ENCODE data around the gene MUC4. TPM values are rescaled to one million over a fixed set of nuclear protein-coding genes. Genes with fewer than 3 reads are reported as not detected.

MUC4 gene
- total and polyA plus RNA-seq, 9 of the 15 experiments (the other 6 are each of a cell fraction or from before 2014, with no cell fraction given), result under 0.01 to 0.21 (median 0.10) TPM; not detected in 4

DNA sequence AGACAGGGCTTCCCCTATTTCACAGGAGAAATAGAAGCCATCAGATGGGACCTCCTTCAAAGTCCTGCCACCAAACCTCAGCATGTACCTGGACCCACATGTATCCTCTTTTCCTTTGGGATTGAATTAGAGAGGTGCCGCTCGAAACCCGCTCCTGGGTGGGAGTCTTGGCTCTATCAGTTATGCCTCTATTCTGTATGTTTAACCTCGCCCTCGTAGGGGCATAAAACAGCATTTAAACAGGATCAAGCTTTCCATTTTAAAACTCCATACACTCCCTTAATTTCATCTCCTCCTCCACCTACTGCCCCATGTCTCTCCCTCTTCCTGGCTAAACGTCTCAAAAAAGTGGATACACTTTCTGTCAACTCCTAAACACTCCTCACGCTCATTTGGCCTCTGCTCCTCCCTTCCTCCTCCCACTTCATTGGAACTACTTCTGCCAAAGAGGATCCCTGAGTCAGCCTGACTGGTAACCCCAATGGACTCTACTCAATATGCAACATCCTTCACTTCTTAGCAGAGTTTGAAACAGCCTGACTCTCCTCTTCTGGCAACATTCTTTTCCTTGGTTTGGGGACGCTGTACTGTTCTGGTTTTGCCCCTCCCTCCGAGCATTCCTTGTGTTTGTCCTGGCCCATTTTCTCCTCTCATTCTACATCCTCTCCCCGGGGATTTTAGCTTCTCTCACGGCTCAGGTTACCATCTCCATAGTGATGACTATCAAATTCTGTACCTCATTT is 114.0 kb downstream of the MUC4 start (continued):
- TF ChIP-seq, protein P1, sequence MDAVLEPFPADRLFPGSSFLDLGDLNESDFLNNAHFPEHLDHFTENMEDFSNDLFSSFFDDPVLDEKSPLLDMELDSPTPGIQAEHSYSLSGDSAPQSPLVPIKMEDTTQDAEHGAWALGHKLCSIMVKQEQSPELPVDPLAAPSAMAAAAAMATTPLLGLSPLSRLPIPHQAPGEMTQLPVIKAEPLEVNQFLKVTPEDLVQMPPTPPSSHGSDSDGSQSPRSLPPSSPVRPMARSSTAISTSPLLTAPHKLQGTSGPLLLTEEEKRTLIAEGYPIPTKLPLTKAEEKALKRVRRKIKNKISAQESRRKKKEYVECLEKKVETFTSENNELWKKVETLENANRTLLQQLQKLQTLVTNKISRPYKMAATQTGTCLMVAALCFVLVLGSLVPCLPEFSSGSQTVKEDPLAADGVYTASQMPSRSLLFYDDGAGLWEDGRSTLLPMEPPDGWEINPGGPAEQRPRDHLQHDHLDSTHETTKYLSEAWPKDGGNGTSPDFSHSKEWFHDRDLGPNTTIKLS (IDR thresholded peaks at IDR 0.05; ENCODE audit: borderline replicate concordance, low read depth), result no peak
- TF ChIP-seq ZBED1 (IDR thresholded peaks at IDR 0.05) (no peak), MXI1 (IDR thresholded peaks at IDR 0.05; ENCODE audit: low read depth, low read length) (no peak), ZNF668 (CRISPR knock-in tag; IDR thresholded peaks at IDR 0.05) (no peak), NUFIP1 (IDR thresholded peaks at IDR 0.05; ENCODE audit: partially characterized antibody) (peak; percentile 76), XRCC4 (IDR thresholded peaks at IDR 0.05; ENCODE audit: extremely low read depth, insufficient read depth, insufficient read length) (no peak), DACH1 (IDR thresholded peaks at IDR 0.05; ENCODE audit: partially characterized antibody) (no peak), ZNF551 (CRISPR knock-in tag; IDR thresholded peaks at IDR 0.05) (no peak), ZNF274 (IDR thresholded peaks at IDR 0.05; ENCODE audit: borderline replicate concordance, low read depth, low read length) (no peak), MYC (IDR thresholded peaks at IDR 0.05; ENCODE audit: low read depth, low read length) (no peak), MYC (CRISPR knock-in tag; IDR thresholded peaks at IDR 0.05; ENCODE audit: borderline replicate concordance, low read depth) (no peak), BCL6 (CRISPR knock-in tag; IDR thresholded peaks at IDR 0.05) (no peak), SUPT5H (IDR thresholded peaks at IDR 0.05) (peak; percentile 50), PURB (CRISPR knock-in tag; IDR thresholded peaks at IDR 0.05; ENCODE audit: low read depth) (no peak), NCOA1 (IDR thresholded peaks at IDR 0.05; ENCODE audit: low read depth) (peak; percentile 67; the same call in 1 of the 2 replicates), PCBP1 (IDR thresholded peaks at IDR 0.05; ENCODE audit: low read depth, low read length, poor library complexity, severe bottlenecking) (no peak), ZNF212 (CRISPR knock-in tag; IDR thresholded peaks at IDR 0.05) (no peak), TCF7 (IDR thresholded peaks at IDR 0.05; ENCODE audit: borderline replicate concordance) (no peak), LCOR (CRISPR knock-in tag; IDR thresholded peaks at IDR 0.05) (no peak), ETS2 (tag; IDR thresholded peaks at IDR 0.05; ENCODE audit: borderline replicate concordance, poor library complexity, severe bottlenecking) (no peak), BDP1 (IDR thresholded peaks at IDR 0.05; ENCODE audit: insufficient read depth, insufficient read length) (no peak)
- TF ChIP-seq, protein P2, sequence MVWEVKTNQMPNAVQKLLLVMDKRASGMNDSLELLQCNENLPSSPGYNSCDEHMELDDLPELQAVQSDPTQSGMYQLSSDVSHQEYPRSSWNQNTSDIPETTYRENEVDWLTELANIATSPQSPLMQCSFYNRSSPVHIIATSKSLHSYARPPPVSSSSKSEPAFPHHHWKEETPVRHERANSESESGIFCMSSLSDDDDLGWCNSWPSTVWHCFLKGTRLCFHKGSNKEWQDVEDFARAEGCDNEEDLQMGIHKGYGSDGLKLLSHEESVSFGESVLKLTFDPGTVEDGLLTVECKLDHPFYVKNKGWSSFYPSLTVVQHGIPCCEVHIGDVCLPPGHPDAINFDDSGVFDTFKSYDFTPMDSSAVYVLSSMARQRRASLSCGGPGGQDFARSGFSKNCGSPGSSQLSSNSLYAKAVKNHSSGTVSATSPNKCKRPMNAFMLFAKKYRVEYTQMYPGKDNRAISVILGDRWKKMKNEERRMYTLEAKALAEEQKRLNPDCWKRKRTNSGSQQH (CRISPR knock-in tag; IDR thresholded peaks at IDR 0.05), result peak; percentile 79; the same call in 1 of the 2 replicates
- TF ChIP-seq, protein P3, sequence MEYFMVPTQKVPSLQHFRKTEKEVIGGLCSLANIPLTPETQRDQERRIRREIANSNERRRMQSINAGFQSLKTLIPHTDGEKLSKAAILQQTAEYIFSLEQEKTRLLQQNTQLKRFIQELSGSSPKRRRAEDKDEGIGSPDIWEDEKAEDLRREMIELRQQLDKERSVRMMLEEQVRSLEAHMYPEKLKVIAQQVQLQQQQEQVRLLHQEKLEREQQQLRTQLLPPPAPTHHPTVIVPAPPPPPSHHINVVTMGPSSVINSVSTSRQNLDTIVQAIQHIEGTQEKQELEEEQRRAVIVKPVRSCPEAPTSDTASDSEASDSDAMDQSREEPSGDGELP (CRISPR knock-in tag; IDR thresholded peaks at IDR 0.05; ENCODE audit: borderline replicate concordance), result no peak

Data from K562 (cell line).